Lower leg skin (tissue), 4 donors: ENCODE measurements around the gene JARID2. TPM values are rescaled to one million over a fixed set of nuclear protein-coding genes. Genes with fewer than 3 reads are reported as not detected.

Experiments
- DNase-seq, 2 donors: peaks; one replicate each; pipeline ENCODE4 v3.0.0-alpha.2; 2019; ENCODE audit warnings: low spot score in 2 of 2
- H3K4me3 ChIP-seq: fragments of 200-600 bp; sonication (generic); 2 replicates; pipeline ENCODE4 v1.5.1; 2017; ENCODE audit warnings: mild to moderate bottlenecking, low read depth; ENCODE audit not compliant: poor library complexity, severe bottlenecking
- POLR2A ChIP-seq, 2 donors: fragments of 450-650 bp; IDR thresholded peaks; one replicate each; pipeline ENCODE4 v1.6.1; 2016 to 2017; ENCODE audit warnings: antibody characterized with exemption in 2 of 2, mild to moderate bottlenecking in 1 of 2, moderate library complexity in 1 of 2
- WGBS, 2 donors: methylation state at CpG; one replicate each; pipeline ENCODE4 v1.1.5; 2018; 5-methylcytosine and 5-hydroxymethylcytosine counted together
- intact Hi-C: fragments of 100-400 bp; cut with DNase I; formaldehyde crosslinking; loops from one replicate; pipeline ENCODE4 v1.15.0; 2023; ENCODE audit warnings: low total_unique reads
- total RNA-seq, 4 donors: library from RNA; depleted of rRNA; stranded (reverse); fragments of >200 nt; gene quantifications; one replicate each; pipeline ENCODE4 v1.1.0, GENCODE V29; 2016
- TF ChIP-seq, protein P1 (sequence below), 3 donors: fragments of 450-650 bp; IDR thresholded peaks; one replicate each; pipeline ENCODE4 v1.5.1; 2016; ENCODE audit warnings: antibody characterized with exemption in 3 of 3, mild to moderate bottlenecking in 3 of 3, moderate library complexity in 2 of 3

The JARID2 gene
- total RNA-seq, 4 donors from 2014 or later = 17.9 to 24.2 (median 21.6) TPM

DNA sequence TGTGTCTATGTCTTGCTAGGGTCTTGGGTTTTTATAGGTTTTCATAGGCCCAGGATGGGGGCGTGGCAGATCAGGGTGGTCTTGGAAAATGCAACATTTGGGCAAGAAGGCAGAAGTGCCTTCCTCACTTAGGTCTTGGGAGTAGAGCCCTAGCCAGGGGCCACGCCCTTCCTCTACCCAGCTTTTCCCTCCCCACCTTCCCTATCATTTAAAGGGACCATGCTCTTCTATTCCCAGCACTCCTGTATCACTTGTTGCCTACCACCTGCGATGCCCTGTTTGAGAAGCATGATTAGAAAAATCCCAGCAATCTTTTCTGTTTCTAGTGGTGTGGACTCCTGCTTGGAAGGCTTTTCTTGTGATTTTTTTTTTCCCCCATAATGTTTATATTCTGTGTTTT is 190.6 kb downstream of the JARID2 start:
- no peak for TF ChIP-seq POLR2A (IDR thresholded peaks at IDR 0.05)
- TF ChIP-seq, protein P1, sequence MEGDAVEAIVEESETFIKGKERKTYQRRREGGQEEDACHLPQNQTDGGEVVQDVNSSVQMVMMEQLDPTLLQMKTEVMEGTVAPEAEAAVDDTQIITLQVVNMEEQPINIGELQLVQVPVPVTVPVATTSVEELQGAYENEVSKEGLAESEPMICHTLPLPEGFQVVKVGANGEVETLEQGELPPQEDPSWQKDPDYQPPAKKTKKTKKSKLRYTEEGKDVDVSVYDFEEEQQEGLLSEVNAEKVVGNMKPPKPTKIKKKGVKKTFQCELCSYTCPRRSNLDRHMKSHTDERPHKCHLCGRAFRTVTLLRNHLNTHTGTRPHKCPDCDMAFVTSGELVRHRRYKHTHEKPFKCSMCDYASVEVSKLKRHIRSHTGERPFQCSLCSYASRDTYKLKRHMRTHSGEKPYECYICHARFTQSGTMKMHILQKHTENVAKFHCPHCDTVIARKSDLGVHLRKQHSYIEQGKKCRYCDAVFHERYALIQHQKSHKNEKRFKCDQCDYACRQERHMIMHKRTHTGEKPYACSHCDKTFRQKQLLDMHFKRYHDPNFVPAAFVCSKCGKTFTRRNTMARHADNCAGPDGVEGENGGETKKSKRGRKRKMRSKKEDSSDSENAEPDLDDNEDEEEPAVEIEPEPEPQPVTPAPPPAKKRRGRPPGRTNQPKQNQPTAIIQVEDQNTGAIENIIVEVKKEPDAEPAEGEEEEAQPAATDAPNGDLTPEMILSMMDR (IDR thresholded peaks at IDR 0.05) = no peak
- 85 to 90% methylated on average over 3 of the region's 3 CpGs for WGBS, 2 donors
- no peak overlapping the region for H3K4me3 ChIP-seq
- intact Hi-C loops = no loop called here
- peak in 1 of 2 donors; percentile 36 for DNase-seq

DNA sequence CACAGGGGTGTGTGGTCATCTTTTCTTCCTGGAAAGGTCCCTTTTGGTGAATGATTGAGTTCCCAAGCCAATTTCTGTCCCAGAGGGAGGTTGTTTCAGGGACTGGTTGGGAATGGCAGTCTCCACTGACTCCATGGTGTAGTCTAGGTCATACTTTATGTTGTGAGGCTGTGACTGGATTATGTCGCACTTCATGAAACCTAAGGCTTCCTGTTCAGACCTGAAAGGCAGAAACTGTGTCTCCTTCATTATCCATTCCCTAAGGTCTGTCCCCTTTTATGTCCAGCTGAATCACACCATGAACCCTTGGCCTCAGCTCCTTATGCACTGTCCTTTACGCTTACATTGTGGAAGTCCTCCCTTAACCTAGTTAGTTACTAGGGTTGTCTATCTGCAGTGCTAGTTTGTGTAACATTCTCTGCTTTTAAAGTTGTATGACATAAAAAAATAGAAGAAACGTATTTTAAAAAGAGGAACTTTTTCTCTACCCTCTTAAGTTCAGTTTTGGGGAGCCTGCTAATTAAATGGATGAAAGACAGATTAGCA is 191.3 kb downstream of the JARID2 start:
- no peak for DNase-seq
- no peak overlapping the region for H3K4me3 ChIP-seq
- intact Hi-C loops = no loop called here
- TF ChIP-seq, protein P1 (IDR thresholded peaks at IDR 0.05) = no peak
- no peak for TF ChIP-seq POLR2A (IDR thresholded peaks at IDR 0.05)
- WGBS, 2 donors = 84 to 91% methylated on average over 3 of the region's 3 CpGs

DNA sequence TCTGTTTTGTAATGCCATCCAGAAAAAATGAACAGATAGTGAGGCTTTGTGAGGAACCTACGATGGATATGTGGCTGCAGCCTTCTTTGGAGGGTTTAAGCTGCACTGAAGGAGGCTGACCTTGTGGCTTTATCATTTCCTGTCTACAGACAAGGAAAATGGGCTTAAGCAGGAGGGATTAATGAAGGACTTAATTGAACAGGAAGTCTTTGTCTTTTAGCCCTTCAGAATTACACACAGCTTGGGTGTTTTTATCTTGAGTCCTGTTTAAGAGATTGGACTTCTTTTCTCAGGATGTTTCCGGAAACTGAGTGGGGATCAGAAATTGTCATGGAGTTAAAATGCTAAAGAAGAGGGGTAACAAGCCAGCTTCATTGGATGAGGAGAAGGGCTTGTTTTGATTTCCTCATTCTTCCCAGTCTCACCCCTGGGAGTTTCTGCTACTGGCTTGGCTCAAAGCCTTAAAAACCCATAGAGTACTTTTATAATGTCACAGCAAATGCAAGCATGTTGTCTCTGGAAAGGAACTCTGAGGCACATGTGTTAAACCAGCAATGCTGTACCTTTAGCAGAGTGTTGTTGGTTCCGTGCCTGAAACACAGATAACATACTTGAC is 193.6 kb downstream of the JARID2 start:
- H3K4me3 ChIP-seq = no peak overlapping the region
- intact Hi-C loops = no loop called here
- peak in 1 of 2 donors; percentile 20 for DNase-seq
- 73 to 78% methylated on average over 3 of the region's 3 CpGs for WGBS, 2 donors
- TF ChIP-seq, protein P1 (IDR thresholded peaks at IDR 0.05) = no peak
- no peak for TF ChIP-seq POLR2A (IDR thresholded peaks at IDR 0.05)

DNA sequence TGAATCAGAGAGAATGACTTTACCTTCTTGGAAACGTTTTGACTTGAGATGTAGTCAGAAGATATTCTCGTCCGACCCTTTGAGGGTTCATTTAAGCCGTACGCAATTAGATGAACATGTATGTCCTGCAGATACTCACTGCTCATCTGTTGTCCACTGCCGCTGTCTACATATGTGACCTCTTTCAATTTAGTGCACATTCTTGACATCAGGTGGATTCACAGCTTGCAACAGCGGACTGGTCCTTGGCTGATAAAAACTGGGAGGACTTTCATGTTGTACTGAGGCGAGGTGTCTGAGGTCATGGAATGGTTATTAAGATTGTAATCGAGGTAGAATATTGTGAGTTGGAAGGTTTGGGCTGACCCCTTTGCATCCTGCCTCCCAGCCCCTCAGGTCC is 194.2 kb downstream of the JARID2 start:
- peak in 1 of 2 donors; percentile 15 for DNase-seq
- TF ChIP-seq, protein P1 (IDR thresholded peaks at IDR 0.05) = no peak
- TF ChIP-seq POLR2A (IDR thresholded peaks at IDR 0.05) = no peak
- 73 to 81% methylated on average over 9 of the region's 9 CpGs for WGBS, 2 donors
- intact Hi-C loops = no loop called here
- no peak overlapping the region for H3K4me3 ChIP-seq

DNA sequence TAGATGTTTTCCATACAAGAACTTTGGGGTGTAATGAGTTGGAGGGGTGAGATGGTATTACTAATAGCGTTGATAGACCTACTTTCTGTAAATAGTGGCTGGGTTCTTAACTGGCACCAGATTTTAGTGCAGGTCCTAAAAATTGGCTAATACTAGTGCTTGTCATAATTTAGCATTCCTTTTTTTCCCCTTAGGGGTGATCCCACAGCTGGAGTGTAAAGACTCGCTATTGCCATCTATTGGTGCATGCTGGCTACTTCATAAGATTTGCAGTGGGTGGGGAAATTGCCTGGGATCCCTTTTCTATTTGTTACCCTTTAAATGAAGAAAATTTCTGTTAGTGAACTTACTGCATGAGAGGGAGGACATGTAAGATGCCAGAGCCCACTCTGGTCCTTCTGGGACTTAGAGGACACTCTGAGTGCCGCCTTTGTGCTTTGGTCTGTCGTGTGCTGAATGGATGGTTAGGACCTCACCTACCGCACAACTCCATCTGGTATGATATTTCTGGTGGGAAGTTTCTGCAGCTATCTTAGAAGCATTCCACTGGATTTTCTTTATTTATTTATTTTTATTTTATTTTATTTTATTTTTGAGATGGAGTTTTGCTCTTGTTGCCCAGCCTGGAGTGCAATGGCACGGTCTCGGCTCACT is 195.5 kb downstream of the JARID2 start:
- no peak overlapping the region for H3K4me3 ChIP-seq
- DNase-seq = peak in 1 of 2 donors; percentile 61
- no peak for TF ChIP-seq POLR2A (IDR thresholded peaks at IDR 0.05)
- TF ChIP-seq, protein P1 (IDR thresholded peaks at IDR 0.05) = peak in 1 of 3 donors; percentile 41
- intact Hi-C loops = no loop called here
- WGBS, 2 donors = 70 to 72% methylated on average over 7 of the region's 7 CpGs
